Uterus (tissue), 2 donors: ENCODE data around the gene PTCH1.

Experiments
- CTCF ChIP-seq, 4 experiments: fragments of 200-600 bp in 2 of 4; fragments of 450-650 bp in 2 of 4; sonication (generic) in 2 of 4; IDR thresholded peaks; one replicate each; pipeline ENCODE4 v1.5.1; 2016 to 2019; ENCODE audit warnings: antibody characterized with exemption in 4 of 4, mild to moderate bottlenecking in 2 of 4, moderate library complexity in 1 of 4
- POLR2A ChIP-seq, 2 donors: fragments of 450-650 bp; IDR thresholded peaks; one replicate each; pipeline ENCODE4 v1.6.1; 2016; ENCODE audit warnings: antibody characterized with exemption in 2 of 2, mild to moderate bottlenecking in 1 of 2, moderate library complexity in 1 of 2

GRCh38 chr9:95511616-95511931, 5.2 kb downstream of the PTCH1 start:
- TF ChIP-seq CTCF (IDR thresholded peaks at IDR 0.05) (no peak), POLR2A (IDR thresholded peaks at IDR 0.05) (no peak)
